Epithelial cell of esophagus (primary cell): ENCODE results near the gene HLA-A.
A peak's percentile ranks its signal among the peaks of the same experiment; 100 is the strongest.
"Not testable (repeated sequence)": the region's sequence is repeated elsewhere in the genome, so short reads cannot be mapped to it uniquely, and the experiment has no call there.

Experiments
- DNase-seq: peaks from one replicate; pipeline ENCODE4 v3.0.0; 2010; ENCODE audit warnings: low read depth
- H3K4me3 ChIP-seq: 2 replicates; pipeline ENCODE4 v1.5.1; 2011; ENCODE audit warnings: mild to moderate bottlenecking, low read length, control low read depth
- TF ChIP-seq, protein P1 (sequence below): IDR thresholded peaks from 2 replicates; pipeline ENCODE4 v1.5.1; 2011; ENCODE audit warnings: low read depth, mild to moderate bottlenecking, low read length, control low read depth, inconsistent platforms; ENCODE audit not compliant: insufficient read depth; ENCODE audit errors: missing control alignments

Gene HLA-A

DNA sequence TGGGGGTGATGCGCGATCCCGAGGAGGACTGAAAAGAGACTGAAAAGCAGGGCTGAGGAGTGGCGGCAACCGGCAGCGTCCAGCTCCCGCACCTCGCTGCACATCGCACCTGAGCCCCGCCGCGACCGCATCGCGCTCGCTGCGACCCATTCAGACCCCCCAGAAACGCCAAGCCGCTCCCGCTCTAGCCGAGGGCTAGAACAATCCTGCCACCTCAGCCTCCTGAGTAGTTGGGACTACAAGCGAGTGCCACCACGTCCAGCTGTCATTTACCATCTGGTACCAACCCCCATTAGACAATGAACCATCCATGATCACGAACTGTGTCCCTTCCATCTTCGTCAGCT, 33.2 kb downstream of the HLA-A start:
- TF ChIP-seq, protein P1, sequence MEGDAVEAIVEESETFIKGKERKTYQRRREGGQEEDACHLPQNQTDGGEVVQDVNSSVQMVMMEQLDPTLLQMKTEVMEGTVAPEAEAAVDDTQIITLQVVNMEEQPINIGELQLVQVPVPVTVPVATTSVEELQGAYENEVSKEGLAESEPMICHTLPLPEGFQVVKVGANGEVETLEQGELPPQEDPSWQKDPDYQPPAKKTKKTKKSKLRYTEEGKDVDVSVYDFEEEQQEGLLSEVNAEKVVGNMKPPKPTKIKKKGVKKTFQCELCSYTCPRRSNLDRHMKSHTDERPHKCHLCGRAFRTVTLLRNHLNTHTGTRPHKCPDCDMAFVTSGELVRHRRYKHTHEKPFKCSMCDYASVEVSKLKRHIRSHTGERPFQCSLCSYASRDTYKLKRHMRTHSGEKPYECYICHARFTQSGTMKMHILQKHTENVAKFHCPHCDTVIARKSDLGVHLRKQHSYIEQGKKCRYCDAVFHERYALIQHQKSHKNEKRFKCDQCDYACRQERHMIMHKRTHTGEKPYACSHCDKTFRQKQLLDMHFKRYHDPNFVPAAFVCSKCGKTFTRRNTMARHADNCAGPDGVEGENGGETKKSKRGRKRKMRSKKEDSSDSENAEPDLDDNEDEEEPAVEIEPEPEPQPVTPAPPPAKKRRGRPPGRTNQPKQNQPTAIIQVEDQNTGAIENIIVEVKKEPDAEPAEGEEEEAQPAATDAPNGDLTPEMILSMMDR = no peak
- no peak for DNase-seq
- H3K4me3 ChIP-seq = no peak overlapping the region

DNA sequence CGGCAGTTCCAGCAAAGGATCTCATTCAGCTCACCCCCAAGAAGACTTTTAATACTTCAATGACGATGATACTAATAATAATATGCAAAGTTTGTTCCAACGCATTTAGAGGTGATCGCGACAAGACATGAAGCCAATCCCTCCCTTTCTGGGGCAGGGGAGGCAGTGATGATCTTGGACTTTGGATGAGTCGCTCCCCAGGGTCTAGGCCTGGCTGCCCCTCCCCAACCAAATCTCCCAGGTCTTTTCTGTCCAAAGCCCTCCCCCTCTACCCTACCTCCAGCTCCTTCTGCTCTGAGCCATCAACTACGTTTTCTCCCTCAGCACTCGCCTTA, 33.9 kb downstream of the HLA-A start:
- no peak for DNase-seq
- TF ChIP-seq, protein P1 = no peak
- peak overlapping the region; percentile 39 for H3K4me3 ChIP-seq

DNA sequence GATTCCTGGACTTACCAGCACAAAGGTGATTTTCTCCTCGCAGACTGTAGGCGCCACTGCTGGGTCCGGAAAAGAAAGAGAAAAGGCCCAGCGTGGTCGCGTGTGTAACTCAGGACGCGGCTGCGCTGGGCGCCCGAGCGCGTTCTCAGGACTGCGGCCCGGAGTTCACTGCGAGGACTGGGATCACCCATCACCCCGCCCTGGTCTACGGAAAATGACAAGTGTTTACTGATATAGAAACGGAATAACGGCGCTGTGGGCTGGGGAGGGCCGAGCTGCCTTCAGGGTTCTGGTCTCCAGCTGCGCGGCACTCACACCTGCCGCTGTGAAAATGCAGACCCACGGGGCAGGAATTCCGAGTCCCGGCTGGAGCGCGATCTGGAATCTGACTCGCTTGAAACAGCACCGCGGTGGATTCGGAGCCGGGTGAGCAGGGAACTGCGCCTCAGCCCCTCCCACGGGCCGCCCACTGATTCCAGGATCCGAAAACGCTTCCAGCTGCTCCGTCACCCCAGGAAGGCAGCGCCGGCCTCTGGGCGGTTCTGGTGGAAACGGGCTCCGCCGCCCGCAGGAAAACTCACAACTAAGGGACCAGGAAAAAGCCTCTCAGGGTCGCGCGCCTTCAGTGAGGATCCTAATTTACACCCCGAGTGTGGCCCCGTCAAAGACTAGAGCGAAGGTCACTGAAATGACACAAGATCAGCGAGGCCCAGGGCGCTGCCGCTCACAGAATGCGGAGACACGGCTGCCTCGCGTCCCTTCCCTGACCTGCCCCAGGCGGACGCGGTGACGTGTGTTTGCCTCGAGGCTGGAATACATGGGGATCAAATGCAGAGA, 34.5 kb downstream of the HLA-A start:
- peak; percentile 72 for DNase-seq

DNA sequence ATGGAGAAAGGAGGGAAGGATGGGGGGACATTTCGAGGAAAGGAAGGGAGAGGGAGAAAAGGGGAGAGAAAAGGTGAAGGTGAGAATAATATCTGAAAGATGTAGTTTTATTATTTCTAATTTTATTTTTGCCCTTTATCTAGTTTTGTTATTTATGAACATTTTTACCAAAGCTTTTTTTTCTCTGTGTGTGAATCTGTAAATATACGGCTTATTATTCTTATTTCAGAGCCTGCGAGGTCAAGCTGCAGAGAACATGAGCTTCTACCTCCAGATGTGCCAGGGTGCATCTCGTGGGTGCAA, 35.0 kb downstream of the HLA-A start:
- TF ChIP-seq, protein P1 = no peak
- peak overlapping the region; percentile 39 for H3K4me3 ChIP-seq
- DNase-seq = no peak

More for the DNA sequence above, 34.5 kb downstream of the HLA-A start:
- H3K4me3 ChIP-seq = peak overlapping the region; percentile 39
- TF ChIP-seq, protein P1 = peak; percentile 48

DNA sequence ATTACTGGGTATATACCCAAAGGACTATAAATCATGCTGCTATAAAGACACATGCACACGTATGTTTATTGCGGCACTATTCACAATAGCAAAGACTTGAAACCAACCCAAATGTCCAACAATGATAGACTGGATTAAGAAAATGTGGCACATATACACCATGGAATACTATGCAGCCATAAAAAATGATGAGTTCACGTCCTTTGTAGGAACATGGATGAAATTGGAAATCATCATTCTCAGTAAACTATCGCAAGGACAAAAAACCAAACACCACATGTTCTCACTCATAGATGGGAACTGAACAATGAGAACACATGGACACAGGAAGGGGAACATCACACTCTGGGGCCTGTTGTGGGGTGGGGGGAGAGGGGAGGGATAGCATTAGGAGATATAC, 37.7 kb downstream of the HLA-A start:
- H3K4me3 ChIP-seq, DNase-seq: not testable (repeated sequence)

DNA sequence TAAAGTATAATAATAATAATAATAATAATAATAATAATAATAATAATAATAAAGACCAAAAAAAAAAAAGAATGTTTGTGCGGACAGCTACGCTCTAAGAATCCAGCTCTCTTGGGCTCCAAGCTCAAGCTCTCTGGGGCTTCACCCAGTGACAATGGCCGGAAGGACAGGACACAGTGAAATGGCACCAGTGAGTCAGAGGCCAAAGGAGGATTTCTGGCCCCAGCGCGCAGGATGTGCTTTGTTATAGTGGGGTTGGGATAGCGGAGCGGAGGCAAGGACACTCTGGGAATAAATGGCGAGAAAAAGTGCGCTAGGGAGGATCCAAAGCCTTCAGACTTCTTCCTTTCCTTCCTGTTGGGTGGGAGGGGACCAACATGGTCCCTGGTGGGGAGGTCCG, 38.2 kb downstream of the HLA-A start:
- TF ChIP-seq, protein P1 = no peak
- DNase-seq = no peak
- H3K4me3 ChIP-seq = no peak overlapping the region

DNA sequence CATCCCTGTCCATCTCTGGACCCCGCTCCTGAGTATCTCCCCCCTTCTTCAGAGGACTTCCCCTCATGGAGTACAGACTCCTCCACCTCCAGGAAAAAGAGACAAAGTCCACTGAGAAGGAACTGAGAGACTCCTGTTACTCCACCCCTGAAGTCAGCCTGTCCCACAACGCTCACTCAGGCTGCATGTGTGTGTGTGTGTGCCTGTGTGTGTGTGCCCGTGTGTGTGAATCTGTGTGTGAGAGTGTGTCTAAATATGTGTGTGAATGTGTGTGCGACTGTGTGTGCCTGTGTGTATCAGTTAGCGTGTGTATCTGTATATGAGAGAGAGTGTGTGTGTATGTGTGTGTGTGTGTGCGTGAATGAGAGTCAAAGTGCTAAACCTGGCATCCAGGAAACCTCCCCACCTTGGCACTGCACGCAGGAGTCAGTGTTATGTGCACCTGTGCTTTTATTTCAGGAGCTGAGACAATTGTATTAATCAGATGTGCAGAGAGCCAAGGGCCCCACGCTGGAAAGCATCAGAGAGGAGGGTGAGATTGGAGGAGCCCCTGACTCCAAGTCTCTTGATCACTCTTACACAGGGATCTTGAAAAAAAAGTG, 39.0 kb downstream of the HLA-A start:
- H3K4me3 ChIP-seq = no peak overlapping the region
- no peak for DNase-seq
- TF ChIP-seq, protein P1 = no peak

DNA sequence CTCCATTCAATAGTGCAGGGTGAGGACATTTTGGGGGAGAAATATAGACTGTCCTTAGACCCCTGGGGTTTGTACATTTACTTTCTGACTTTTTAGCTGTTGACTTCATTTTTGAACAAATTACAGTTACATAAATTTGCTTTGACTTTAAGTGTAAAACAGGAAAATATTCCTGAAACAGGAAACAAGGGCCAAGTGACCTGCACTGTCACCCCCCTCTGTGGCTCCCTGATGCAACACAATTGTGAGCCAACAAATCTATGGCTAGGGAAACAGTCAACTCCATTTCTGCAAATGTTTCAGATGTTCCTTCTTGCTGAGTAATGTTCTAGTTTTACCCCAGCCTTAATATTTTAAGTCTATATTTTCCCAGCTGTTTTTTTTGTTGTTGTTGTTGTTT, 39.8 kb downstream of the HLA-A start:
- H3K4me3 ChIP-seq = no peak overlapping the region
- TF ChIP-seq, protein P1 = no peak
- DNase-seq = no peak
